HCT116 (cell line): ENCODE results near the gene HDLBP.

ENCODE experiments used
- CEBPB ChIP-seq: IDR thresholded peaks from 2 replicates; pipeline ENCODE4 v1.6.1; 2012; ENCODE audit warnings: low read depth
- CTCF ChIP-seq, 3 experiments: fragments of 200-600 bp in 1 of 3; sonication (generic) in 1 of 3; IDR thresholded peaks in 2 of 3; conservative IDR thresholded peaks in 1 of 3; 2 replicates each; pipeline ENCODE4 v1.5.1; 2012 to 2017; ENCODE audit warnings: low read depth in 2 of 3, low read length in 2 of 3, antibody characterized with exemption in 1 of 3, borderline replicate concordance in 1 of 3, control low read depth in 1 of 3, mild to moderate bottlenecking in 1 of 3, mixed read lengths in 1 of 3, mixed run types in 1 of 3, moderate library complexity in 1 of 3; ENCODE audit not compliant: insufficient read depth in 1 of 3
- ELF1 ChIP-seq: IDR thresholded peaks from 2 replicates; pipeline ENCODE4 v1.6.1; 2012; ENCODE audit warnings: low read depth, borderline replicate concordance
- EZH2 ChIP-seq: fragments of 200-600 bp; sonication (generic); IDR thresholded peaks from 2 replicates; pipeline ENCODE4 v1.6.1; 2017; ENCODE audit warnings: antibody characterized with exemption, mixed run types
- POLR2A ChIP-seq: IDR thresholded peaks from 2 replicates; pipeline ENCODE4 v1.7.0; 2011; ENCODE audit warnings: borderline replicate concordance; ENCODE audit not compliant: insufficient read depth, insufficient read length; ENCODE audit errors: extremely low read depth
- POLR2AphosphoS5 ChIP-seq: IDR thresholded peaks from 2 replicates; pipeline ENCODE4 v1.6.1; 2011; ENCODE audit warnings: mild to moderate bottlenecking, low read depth, low read length, moderate library complexity
- RAD21 ChIP-seq: IDR thresholded peaks from 2 replicates; pipeline ENCODE4 v1.6.1; 2012; ENCODE audit warnings: low read depth, mild to moderate bottlenecking
- SIN3A ChIP-seq: IDR thresholded peaks from 2 replicates; pipeline ENCODE4 v1.6.1; 2012; ENCODE audit warnings: low read depth
- SP1 ChIP-seq: IDR thresholded peaks from 2 replicates; pipeline ENCODE4 v1.6.1; 2012; ENCODE audit warnings: low read depth
- YY1 ChIP-seq: IDR thresholded peaks from 2 replicates; pipeline ENCODE4 v1.6.1; 2011; ENCODE audit warnings: low read length, low read depth, moderate library complexity, mild to moderate bottlenecking; ENCODE audit not compliant: insufficient replicate concordance; ENCODE audit errors: extremely low read depth
- ZFX ChIP-seq: fragments of 450-650 bp; IDR thresholded peaks from 2 replicates; pipeline ENCODE4 v1.6.1; 2017
- ZNF274 ChIP-seq: fragments of 200-500 bp; sonication (Bioruptor generic); IDR thresholded peaks from 2 replicates; pipeline ENCODE4 v1.6.1; 2014; ENCODE audit warnings: mild to moderate bottlenecking, low read depth, low read length, inconsistent platforms
- TF ChIP-seq, protein P1 (sequence below): IDR thresholded peaks from 2 replicates; pipeline ENCODE4 v1.6.1; 2012; ENCODE audit warnings: low read depth
- TF ChIP-seq, protein P2 (sequence below): IDR thresholded peaks from 2 replicates; pipeline ENCODE4 v1.6.1; 2012

DNA sequence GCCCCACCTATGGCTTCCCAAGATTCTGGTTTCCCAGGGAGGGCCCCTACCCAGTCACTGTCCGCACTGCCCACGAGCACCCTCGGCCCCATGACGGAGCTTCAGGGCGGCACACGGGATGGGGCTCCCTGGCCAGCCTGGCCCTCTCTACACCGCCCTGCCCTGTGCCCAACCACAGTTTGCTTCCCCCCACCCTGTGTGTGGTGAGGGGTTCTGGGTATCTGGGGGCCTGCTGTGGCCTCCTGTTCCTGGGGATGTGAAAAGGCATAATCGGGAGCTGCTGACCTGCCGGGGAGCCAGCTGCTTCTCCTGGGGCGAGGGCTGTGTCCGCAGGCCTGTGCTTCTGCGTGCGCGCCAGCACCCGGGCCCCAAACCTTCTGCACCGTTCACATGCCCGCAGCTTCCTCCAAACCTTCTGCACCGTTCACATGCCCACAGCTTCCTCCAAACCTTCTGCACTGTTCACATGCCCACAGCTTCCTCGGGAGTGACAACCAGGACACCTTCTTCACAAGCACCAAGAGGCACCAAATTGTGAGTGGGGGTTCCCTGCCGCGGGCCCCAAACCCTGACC is 114.6 kb downstream of the HDLBP start:
- TF ChIP-seq ZFX, result no peak
- TF ChIP-seq, protein P1, sequence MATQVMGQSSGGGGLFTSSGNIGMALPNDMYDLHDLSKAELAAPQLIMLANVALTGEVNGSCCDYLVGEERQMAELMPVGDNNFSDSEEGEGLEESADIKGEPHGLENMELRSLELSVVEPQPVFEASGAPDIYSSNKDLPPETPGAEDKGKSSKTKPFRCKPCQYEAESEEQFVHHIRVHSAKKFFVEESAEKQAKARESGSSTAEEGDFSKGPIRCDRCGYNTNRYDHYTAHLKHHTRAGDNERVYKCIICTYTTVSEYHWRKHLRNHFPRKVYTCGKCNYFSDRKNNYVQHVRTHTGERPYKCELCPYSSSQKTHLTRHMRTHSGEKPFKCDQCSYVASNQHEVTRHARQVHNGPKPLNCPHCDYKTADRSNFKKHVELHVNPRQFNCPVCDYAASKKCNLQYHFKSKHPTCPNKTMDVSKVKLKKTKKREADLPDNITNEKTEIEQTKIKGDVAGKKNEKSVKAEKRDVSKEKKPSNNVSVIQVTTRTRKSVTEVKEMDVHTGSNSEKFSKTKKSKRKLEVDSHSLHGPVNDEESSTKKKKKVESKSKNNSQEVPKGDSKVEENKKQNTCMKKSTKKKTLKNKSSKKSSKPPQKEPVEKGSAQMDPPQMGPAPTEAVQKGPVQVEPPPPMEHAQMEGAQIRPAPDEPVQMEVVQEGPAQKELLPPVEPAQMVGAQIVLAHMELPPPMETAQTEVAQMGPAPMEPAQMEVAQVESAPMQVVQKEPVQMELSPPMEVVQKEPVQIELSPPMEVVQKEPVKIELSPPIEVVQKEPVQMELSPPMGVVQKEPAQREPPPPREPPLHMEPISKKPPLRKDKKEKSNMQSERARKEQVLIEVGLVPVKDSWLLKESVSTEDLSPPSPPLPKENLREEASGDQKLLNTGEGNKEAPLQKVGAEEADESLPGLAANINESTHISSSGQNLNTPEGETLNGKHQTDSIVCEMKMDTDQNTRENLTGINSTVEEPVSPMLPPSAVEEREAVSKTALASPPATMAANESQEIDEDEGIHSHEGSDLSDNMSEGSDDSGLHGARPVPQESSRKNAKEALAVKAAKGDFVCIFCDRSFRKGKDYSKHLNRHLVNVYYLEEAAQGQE, result no peak
- no peak for TF ChIP-seq POLR2AphosphoS5
- TF ChIP-seq CTCF (IDR thresholded peaks at IDR 0.05 in 2 of 3, conservative IDR thresholded peaks at IDR 0.05 in 1 of 3; ENCODE audit: borderline replicate concordance in 1 of 3, insufficient read depth in 1 of 3, low read depth in 2 of 3, low read length in 2 of 3), result no peak
- TF ChIP-seq ZNF274, result no peak
- no peak for TF ChIP-seq SIN3A
- no peak for TF ChIP-seq YY1
- no peak for TF ChIP-seq POLR2A
- TF ChIP-seq CEBPB, result no peak
- no peak for TF ChIP-seq EZH2
- TF ChIP-seq RAD21, result no peak
- no peak for TF ChIP-seq SP1
- TF ChIP-seq, protein P2, sequence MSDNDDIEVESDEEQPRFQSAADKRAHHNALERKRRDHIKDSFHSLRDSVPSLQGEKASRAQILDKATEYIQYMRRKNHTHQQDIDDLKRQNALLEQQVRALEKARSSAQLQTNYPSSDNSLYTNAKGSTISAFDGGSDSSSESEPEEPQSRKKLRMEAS, result no peak
- no peak for TF ChIP-seq ELF1
